Measurements from ENCODE around the gene GALNT17. TPM values are rescaled to one million over a fixed set of nuclear protein-coding genes. Genes with fewer than 3 reads are reported as not detected.

GALNT17 gene
- total and polyA plus RNA-seq, 3 experiments from 2014 or later = not detected

- Mint-ChIP-seq H3K27ac (no peak overlapping the region), H3K4me3 (no peak overlapping the region), H3K9me3 (peaks cover 3 to 41% (median 13%) of the 10 kb centered on the region in 5 donors), H3K27me3 (peaks cover 0 to 2% of the 10 kb centered on the region in 2 donors), H3K36me3 (no peaks in the 10 kb centered on the region), H3K4me1 (no peaks in the 10 kb centered on the region)
- H3K9me3 ChIP-seq (ENCODE audit: low read length) = no peaks in the 10 kb centered on the region
- ChIA-PET CTCF (no interaction called here), POLR2A (no interaction called here)
- DNase-seq = no peak
- H3K27ac ChIP-seq (ENCODE audit: low read depth, low read length) = no peak overlapping the region
- H3K36me3 ChIP-seq (ENCODE audit: insufficient read depth, low read length) = no peaks in the 10 kb centered on the region
- no peaks in the 10 kb centered on the region for H3K27me3 ChIP-seq (ENCODE audit: insufficient read depth, low read length, poor library complexity, severe bottlenecking)
- H3K4me3 ChIP-seq (ENCODE audit: low read length) = no peak overlapping the region
- no peaks in the 10 kb centered on the region for H3K4me1 ChIP-seq (ENCODE audit: insufficient read depth, low read length)
Measured at GRCh38 chr7:71227126-71227525, 95.2 kb downstream of the GALNT17 start.

- CTCF ChIA-PET = no interaction called here
Measured at GRCh38 chr7:71229148-71229547, 97.2 kb downstream of the GALNT17 start.

GRCh38 chr7:71229699-71230098 lies 97.8 kb downstream of the GALNT17 start:
- H3K36me3 ChIP-seq (ENCODE audit: insufficient read depth, low read length) = no peaks in the 10 kb centered on the region
- peaks cover 3 to 44% (median 12%) of the 10 kb centered on the region in 5 donors for H3K9me3 Mint-ChIP-seq
- CTCF ChIA-PET = no interaction called here
- POLR2A ChIA-PET = no interaction called here
- H3K27ac Mint-ChIP-seq = no peak overlapping the region
- peaks cover 0 to 2% of the 10 kb centered on the region in 2 donors for H3K27me3 Mint-ChIP-seq
- H3K27me3 ChIP-seq (ENCODE audit: insufficient read depth, low read length, poor library complexity, severe bottlenecking) = no peaks in the 10 kb centered on the region
- no peaks in the 10 kb centered on the region for H3K36me3 Mint-ChIP-seq
- no peaks in the 10 kb centered on the region for H3K4me1 ChIP-seq (ENCODE audit: insufficient read depth, low read length)
- no peak overlapping the region for H3K4me3 ChIP-seq (ENCODE audit: low read length)
- H3K4me1 Mint-ChIP-seq = no peaks in the 10 kb centered on the region
- H3K4me3 Mint-ChIP-seq = no peak overlapping the region
- no peak for DNase-seq
- H3K9me3 ChIP-seq (ENCODE audit: low read length) = no peaks in the 10 kb centered on the region
- no peak overlapping the region for H3K27ac ChIP-seq (ENCODE audit: low read depth, low read length)

More at GRCh38 chr7:71229148-71229547, 97.2 kb downstream of the GALNT17 start:
- Mint-ChIP-seq H3K4me1 (no peaks in the 10 kb centered on the region), H3K4me3 (peak overlapping the region in 1 of 7 donors; percentile 48), H3K27ac (no peak overlapping the region), H3K27me3 (peaks cover 0 to 2% of the 10 kb centered on the region in 2 donors), H3K9me3 (peaks cover 3 to 44% (median 15%) of the 10 kb centered on the region in 5 donors), H3K36me3 (no peaks in the 10 kb centered on the region)
- DNase-seq = no peak
- H3K27ac ChIP-seq (ENCODE audit: low read depth, low read length) = no peak overlapping the region
- no peak overlapping the region for H3K4me3 ChIP-seq (ENCODE audit: low read length)
- H3K27me3 ChIP-seq (ENCODE audit: insufficient read depth, low read length, poor library complexity, severe bottlenecking) = no peaks in the 10 kb centered on the region
- no peaks in the 10 kb centered on the region for H3K36me3 ChIP-seq (ENCODE audit: insufficient read depth, low read length)
- H3K4me1 ChIP-seq (ENCODE audit: insufficient read depth, low read length) = no peaks in the 10 kb centered on the region
- H3K9me3 ChIP-seq (ENCODE audit: low read length) = no peaks in the 10 kb centered on the region
- POLR2A ChIA-PET = no interaction called here

GRCh38 chr7:71235253-71235652 lies 103.3 kb downstream of the GALNT17 start:
- Histone ChIP-seq H3K4me1 (ENCODE audit: insufficient read depth, low read length) (no peaks in the 10 kb centered on the region), H3K36me3 (ENCODE audit: insufficient read depth, low read length) (no peaks in the 10 kb centered on the region), H3K27ac (ENCODE audit: low read depth, low read length) (no peak overlapping the region), H3K9me3 (ENCODE audit: low read length) (no peaks in the 10 kb centered on the region), H3K4me3 (ENCODE audit: low read length) (no peak overlapping the region), H3K27me3 (ENCODE audit: insufficient read depth, low read length, poor library complexity, severe bottlenecking) (no peaks in the 10 kb centered on the region)
- no peak for DNase-seq
- CTCF ChIA-PET = no interaction called here
- Mint-ChIP-seq H3K27me3 (no peaks in the 10 kb centered on the region), H3K4me3 (no peak overlapping the region), H3K9me3 (peaks cover 2 to 26% (median 8%) of the 10 kb centered on the region in 5 donors), H3K4me1 (no peaks in the 10 kb centered on the region), H3K27ac (no peak overlapping the region), H3K36me3 (no peaks in the 10 kb centered on the region)
- POLR2A ChIA-PET = no interaction called here

GRCh38 chr7:71236230-71237105 lies 104.5 kb downstream of the GALNT17 start:
- H3K9me3 Mint-ChIP-seq = peaks cover 2 to 21% (median 9%) of the 10 kb centered on the region in 5 donors
- H3K4me3 Mint-ChIP-seq = no peak overlapping the region
- H3K27ac Mint-ChIP-seq = no peak overlapping the region
- no peak overlapping the region for H3K4me3 ChIP-seq (ENCODE audit: low read length)
- no peaks in the 10 kb centered on the region for H3K27me3 ChIP-seq (ENCODE audit: insufficient read depth, low read length, poor library complexity, severe bottlenecking)
- POLR2A ChIA-PET = no interaction called here
- no peaks in the 10 kb centered on the region for H3K9me3 ChIP-seq (ENCODE audit: low read length)
- H3K36me3 ChIP-seq (ENCODE audit: insufficient read depth, low read length) = no peaks in the 10 kb centered on the region
- DNase-seq = no peak
- CTCF ChIA-PET = no interaction called here
- H3K27me3 Mint-ChIP-seq = no peaks in the 10 kb centered on the region
- no peaks in the 10 kb centered on the region for H3K36me3 Mint-ChIP-seq
- H3K4me1 ChIP-seq (ENCODE audit: insufficient read depth, low read length) = no peaks in the 10 kb centered on the region
- no peak overlapping the region for H3K27ac ChIP-seq (ENCODE audit: low read depth, low read length)
- no peaks in the 10 kb centered on the region for H3K4me1 Mint-ChIP-seq

GRCh38 chr7:71237945-71238344 lies 106.0 kb downstream of the GALNT17 start:
- Mint-ChIP-seq H3K4me1 (no peaks in the 10 kb centered on the region), H3K9me3 (peaks cover 3 to 16% (median 11%) of the 10 kb centered on the region in 5 donors), H3K27me3 (no peaks in the 10 kb centered on the region), H3K36me3 (no peaks in the 10 kb centered on the region), H3K27ac (no peak overlapping the region), H3K4me3 (no peak overlapping the region)
- Histone ChIP-seq H3K9me3 (ENCODE audit: low read length) (no peaks in the 10 kb centered on the region), H3K27ac (ENCODE audit: low read depth, low read length) (no peak overlapping the region), H3K36me3 (ENCODE audit: insufficient read depth, low read length) (no peaks in the 10 kb centered on the region), H3K4me1 (ENCODE audit: insufficient read depth, low read length) (no peaks in the 10 kb centered on the region), H3K4me3 (ENCODE audit: low read length) (no peak overlapping the region), H3K27me3 (ENCODE audit: insufficient read depth, low read length, poor library complexity, severe bottlenecking) (no peaks in the 10 kb centered on the region)
- POLR2A ChIA-PET = no interaction called here
- no peak for DNase-seq
- CTCF ChIA-PET = no interaction called here

GRCh38 chr7:71238581-71239295 lies 106.8 kb downstream of the GALNT17 start:
- no peaks in the 10 kb centered on the region for H3K4me1 Mint-ChIP-seq
- H3K9me3 ChIP-seq (ENCODE audit: low read length) = no peaks in the 10 kb centered on the region
- CTCF ChIA-PET = no interaction called here
- H3K36me3 Mint-ChIP-seq = no peaks in the 10 kb centered on the region
- no peak overlapping the region for H3K4me3 ChIP-seq (ENCODE audit: low read length)
- POLR2A ChIA-PET = no interaction called here
- no peaks in the 10 kb centered on the region for H3K4me1 ChIP-seq (ENCODE audit: insufficient read depth, low read length)
- H3K9me3 Mint-ChIP-seq = peaks cover 5 to 17% (median 11%) of the 10 kb centered on the region in 5 donors
- no peak overlapping the region for H3K27ac Mint-ChIP-seq
- DNase-seq = no peak
- H3K27ac ChIP-seq (ENCODE audit: low read depth, low read length) = no peak overlapping the region
- no peaks in the 10 kb centered on the region for H3K27me3 ChIP-seq (ENCODE audit: insufficient read depth, low read length, poor library complexity, severe bottlenecking)
- no peaks in the 10 kb centered on the region for H3K36me3 ChIP-seq (ENCODE audit: insufficient read depth, low read length)
- no peak overlapping the region for H3K4me3 Mint-ChIP-seq
- H3K27me3 Mint-ChIP-seq = no peaks in the 10 kb centered on the region

- POLR2A ChIA-PET = no interaction called here
- no peak overlapping the region for H3K4me3 ChIP-seq (ENCODE audit: low read length)
- Mint-ChIP-seq H3K36me3 (no peaks in the 10 kb centered on the region), H3K4me3 (no peak overlapping the region), H3K27ac (no peak overlapping the region), H3K27me3 (no peaks in the 10 kb centered on the region), H3K4me1 (no peaks in the 10 kb centered on the region), H3K9me3 (peaks cover 5 to 14% (median 11%) of the 10 kb centered on the region in 5 donors)
- no peaks in the 10 kb centered on the region for H3K4me1 ChIP-seq (ENCODE audit: insufficient read depth, low read length)
- no peaks in the 10 kb centered on the region for H3K9me3 ChIP-seq (ENCODE audit: low read length)
- no peak overlapping the region for H3K27ac ChIP-seq (ENCODE audit: low read depth, low read length)
- H3K36me3 ChIP-seq (ENCODE audit: insufficient read depth, low read length) = no peaks in the 10 kb centered on the region
- no peaks in the 10 kb centered on the region for H3K27me3 ChIP-seq (ENCODE audit: insufficient read depth, low read length, poor library complexity, severe bottlenecking)
- CTCF ChIA-PET = no interaction called here
- DNase-seq = no peak
Measured at GRCh38 chr7:71239586-71240268, 107.8 kb downstream of the GALNT17 start.

Measured in CD8-positive, alpha-beta memory T cell (primary cell).